Upper lobe of left lung (tissue), 6 donors: Measurements from ENCODE around the gene IFIT3. TPM values are rescaled to one million over a fixed set of nuclear protein-coding genes. Genes with fewer than 3 reads are reported as not detected.

Source experiments
- ATAC-seq, 2 donors: fragments of 200-7000 bp; cut with Tn5 transposase; one replicate each; pipeline ENCODE4 v1.9.1; 2022; ENCODE audit warnings: mild to moderate bottlenecking in 2 of 2, moderate library complexity in 2 of 2; ENCODE audit not compliant: low FRiP score in 2 of 2
- DNase-seq, 2 donors: peaks; one replicate each; pipeline ENCODE4 v3.0.0-alpha.2; 2019 to 2020
- H3K27ac ChIP-seq, 4 donors: fragments of 200-600 bp; sonication (generic); one replicate each; pipeline ENCODE4 v1.5.1; 2016 to 2019
- H3K27me3 ChIP-seq, 4 donors: fragments of 200-600 bp; sonication (generic); one replicate each; pipeline ENCODE4 v1.5.1; 2017 to 2019
- H3K36me3 ChIP-seq, 4 donors: fragments of 200-600 bp; sonication (generic); one replicate each; pipeline ENCODE4 v1.5.1; 2016 to 2019
- H3K4me1 ChIP-seq, 4 donors: fragments of 200-600 bp; sonication (generic); one replicate each; pipeline ENCODE4 v1.5.1; 2018 to 2019
- H3K4me3 ChIP-seq, 4 donors: fragments of 200-600 bp; sonication (generic); one replicate each; pipeline ENCODE4 v1.5.1; 2017 to 2019; ENCODE audit warnings: mild to moderate bottlenecking in 2 of 4, moderate library complexity in 1 of 4
- H3K9me3 ChIP-seq, 4 donors: fragments of 200-600 bp; sonication (generic); one replicate each; pipeline ENCODE4 v1.5.1; 2018 to 2019
- CTCF ChIP-seq, 6 experiments: fragments of 450-650 bp in 4 of 6; fragments of 200-600 bp in 2 of 6; sonication (generic) in 2 of 6; IDR thresholded peaks; one replicate each; pipeline ENCODE4 v1.5.1; 2016 to 2019; ENCODE audit warnings: antibody characterized with exemption in 6 of 6
- EP300 ChIP-seq, 4 donors: sonication (generic); formaldehyde crosslinking; IDR thresholded peaks; one replicate each; pipeline ENCODE4 v1.5.1; 2017; ENCODE audit warnings: antibody characterized with exemption in 4 of 4, control low read depth in 2 of 4
- POLR2A ChIP-seq, 4 donors: fragments of 450-650 bp; IDR thresholded peaks; one replicate each; pipeline ENCODE4 v1.5.1; 2016 to 2017; ENCODE audit warnings: antibody characterized with exemption in 4 of 4, mild to moderate bottlenecking in 2 of 4
- POLR2AphosphoS5 ChIP-seq, 2 donors: sonication (generic); formaldehyde crosslinking; IDR thresholded peaks; one replicate each; pipeline ENCODE4 v1.5.1; 2017; ENCODE audit warnings: antibody characterized with exemption in 2 of 2
- WGBS, 2 donors: methylation state at CpG; one replicate each; pipeline ENCODE4 v1.1.5; 2017 to 2018; 5-methylcytosine and 5-hydroxymethylcytosine counted together
- total RNA-seq, 6 donors: library from RNA; depleted of rRNA in 4 of 6; stranded (reverse); fragments of >200 nt in 4 of 6; gene quantifications; one replicate each; pipeline versions ENCODE4 v1.1.0 to v1.2.1, GENCODE V29; 2016 to 2021
- donor health status: DM: no; HTN: no; CAD: no; lungs with moderate emphysema.
- donor health status: DM: no; HTN: yes; CAD: no; lungs with severe emphysema.

The IFIT3 gene
- total RNA-seq, 6 donors from 2014 or later: 27.2 to 81.9 (median 33.8) TPM

- Histone ChIP-seq H3K27me3 (no peaks in the 10 kb centered on the region), H3K27ac (peak overlapping the region; percentile 17 to 72 (median 66)), H3K36me3 (no peaks in the 10 kb centered on the region), H3K4me3 (no peak overlapping the region), H3K9me3 (no peaks in the 10 kb centered on the region), H3K4me1 (peaks cover 38 to 58% (median 42%) of the 10 kb centered on the region in 4 donors)
- peak; percentile 46 to 67 for TF ChIP-seq POLR2AphosphoS5 (IDR thresholded peaks at IDR 0.05)
- TF ChIP-seq EP300 (IDR thresholded peaks at IDR 0.05): peak in 3 of 4 donors; percentile 34 to 83 (median 53)
- TF ChIP-seq CTCF (IDR thresholded peaks at IDR 0.05): no peak
- TF ChIP-seq POLR2A (IDR thresholded peaks at IDR 0.05): no peak
- 52 to 59% methylated on average over 4 of the region's 4 CpGs for WGBS, 2 donors
- DNase-seq (no peak), ATAC-seq (peak in 1 of 2 donors; percentile 64)
These were observed 18.8 kb downstream of the IFIT3 start for GRCh38 chr10:89346405-89347254.

GRCh38 chr10:89347701-89348457 is 20.1 kb downstream of the IFIT3 start:
- Histone ChIP-seq H3K4me1 (peaks cover 38 to 59% (median 50%) of the 10 kb centered on the region in 4 donors), H3K27ac (peak overlapping the region; percentile 35 to 72 (median 66))
- WGBS, 2 donors: 56 to 67% methylated on average over 5 to 7 of the region's 7 CpGs

GRCh38 chr10:89348481-89348880 is 20.7 kb downstream of the IFIT3 start:
- DNase-seq (no peak), ATAC-seq (no peak)
- TF ChIP-seq CTCF (IDR thresholded peaks at IDR 0.05): no peak
- TF ChIP-seq EP300 (IDR thresholded peaks at IDR 0.05): no peak
- no peak for TF ChIP-seq POLR2A (IDR thresholded peaks at IDR 0.05)
- no peak for TF ChIP-seq POLR2AphosphoS5 (IDR thresholded peaks at IDR 0.05)
- 49 to 60% methylated on average over 5 of the region's 5 CpGs for WGBS, 2 donors
- no peaks in the 10 kb centered on the region for H3K27me3 ChIP-seq
- H3K36me3 ChIP-seq: no peaks in the 10 kb centered on the region
- H3K4me3 ChIP-seq: no peak overlapping the region
- H3K4me1 ChIP-seq: peaks cover 38 to 59% (median 51%) of the 10 kb centered on the region in 4 donors
- H3K27ac ChIP-seq: peak overlapping the region in 2 of 4 donors; percentile 68 to 72
- no peaks in the 10 kb centered on the region for H3K9me3 ChIP-seq

More at GRCh38 chr10:89347701-89348457, 20.1 kb downstream of the IFIT3 start:
- H3K27me3 ChIP-seq: no peaks in the 10 kb centered on the region
- no peak overlapping the region for H3K4me3 ChIP-seq
- no peaks in the 10 kb centered on the region for H3K36me3 ChIP-seq
- ATAC-seq: no peak
- DNase-seq: no peak
- TF ChIP-seq CTCF (IDR thresholded peaks at IDR 0.05) (no peak), POLR2A (IDR thresholded peaks at IDR 0.05) (no peak)
- no peaks in the 10 kb centered on the region for H3K9me3 ChIP-seq

- TF ChIP-seq POLR2A (IDR thresholded peaks at IDR 0.05) (no peak), POLR2AphosphoS5 (IDR thresholded peaks at IDR 0.05) (no peak), CTCF (IDR thresholded peaks at IDR 0.05) (no peak), EP300 (IDR thresholded peaks at IDR 0.05) (no peak)
- peaks cover 38 to 59% (median 51%) of the 10 kb centered on the region in 4 donors for H3K4me1 ChIP-seq
- H3K36me3 ChIP-seq: no peaks in the 10 kb centered on the region
- H3K9me3 ChIP-seq: no peaks in the 10 kb centered on the region
- H3K27ac ChIP-seq: peak overlapping the region in 1 of 4 donors; percentile 68
- no peaks in the 10 kb centered on the region for H3K27me3 ChIP-seq
- 75 to 82% methylated on average over 2 of the region's 2 CpGs for WGBS, 2 donors
- DNase-seq (no peak), ATAC-seq (no peak)
- no peak overlapping the region for H3K4me3 ChIP-seq
These were observed 21.2 kb downstream of the IFIT3 start for GRCh38 chr10:89348975-89349374.
